Esophagus squamous epithelium (tissue), 5 donors: ENCODE data around the gene RNF169. TPM values are rescaled to one million over a fixed set of nuclear protein-coding genes. Genes with fewer than 3 reads are reported as not detected.

Source experiments
- DNase-seq: peaks from one replicate; lab custom pipeline; 2025; lab: John Stamatoyannopoulos, UW
- H3K27ac ChIP-seq, 4 donors: fragments of 200-600 bp; sonication (generic); one replicate each; pipeline ENCODE4 v1.5.1; 2016 to 2019; ENCODE audit warnings: mild to moderate bottlenecking in 1 of 4
- H3K27me3 ChIP-seq, 4 donors: fragments of 200-600 bp; sonication (generic); 1 replicate in 3 of 4; 2 replicates in 1 of 4; pipeline versions ENCODE4 v1.5.1 to v1.6.0; 2017 to 2021; ENCODE audit warnings: antibody characterized with exemption in 1 of 4
- H3K36me3 ChIP-seq, 3 donors: fragments of 200-600 bp; sonication (generic); one replicate each; pipeline ENCODE4 v1.5.1; 2016 to 2019
- H3K4me1 ChIP-seq, 3 donors: fragments of 200-600 bp; sonication (generic); one replicate each; pipeline ENCODE4 v1.5.1; 2017 to 2019
- H3K4me3 ChIP-seq, 4 donors: fragments of 200-600 bp; sonication (generic); 1 replicate in 3 of 4; 2 replicates in 1 of 4; pipeline ENCODE4 v1.5.1; 2016 to 2019; ENCODE audit warnings: mild to moderate bottlenecking in 2 of 4, moderate library complexity in 1 of 4
- H3K9me3 ChIP-seq, 3 donors: fragments of 200-600 bp; sonication (generic); one replicate each; pipeline ENCODE4 v1.5.1; 2016 to 2019
- POLR2A ChIP-seq, 4 donors: fragments of 450-650 bp; IDR thresholded peaks; one replicate each; pipeline ENCODE4 v1.6.1; 2017; ENCODE audit warnings: antibody characterized with exemption in 4 of 4, mild to moderate bottlenecking in 4 of 4, moderate library complexity in 3 of 4
- WGBS, 2 donors: methylation state at CpG; one replicate each; pipeline ENCODE4 v1.1.5; 2018; 5-methylcytosine and 5-hydroxymethylcytosine counted together
- intact Hi-C: fragments of 100-400 bp; cut with DNase I; formaldehyde crosslinking; loops from one replicate; pipeline ENCODE4 v1.15.0; 2022
- total RNA-seq, 4 donors: library from RNA; depleted of rRNA; stranded (reverse); fragments of >200 nt; gene quantifications; one replicate each; pipeline ENCODE4 v1.1.0, GENCODE V29; 2016
- TF ChIP-seq, protein P1 (sequence below), 6 experiments: fragments of 450-650 bp in 4 of 6; fragments of 200-600 bp in 2 of 6; sonication (generic) in 2 of 6; IDR thresholded peaks; one replicate each; pipeline ENCODE4 v1.5.1; 2016 to 2019; ENCODE audit warnings: antibody characterized with exemption in 6 of 6, mild to moderate bottlenecking in 4 of 6, moderate library complexity in 4 of 6
- donor health status: DM: yes; HTN: yes; CAD: no.

RNF169 gene
- total RNA-seq, 4 donors from 2014 or later = 18.0 to 23.3 (median 19.2) TPM

DNA sequence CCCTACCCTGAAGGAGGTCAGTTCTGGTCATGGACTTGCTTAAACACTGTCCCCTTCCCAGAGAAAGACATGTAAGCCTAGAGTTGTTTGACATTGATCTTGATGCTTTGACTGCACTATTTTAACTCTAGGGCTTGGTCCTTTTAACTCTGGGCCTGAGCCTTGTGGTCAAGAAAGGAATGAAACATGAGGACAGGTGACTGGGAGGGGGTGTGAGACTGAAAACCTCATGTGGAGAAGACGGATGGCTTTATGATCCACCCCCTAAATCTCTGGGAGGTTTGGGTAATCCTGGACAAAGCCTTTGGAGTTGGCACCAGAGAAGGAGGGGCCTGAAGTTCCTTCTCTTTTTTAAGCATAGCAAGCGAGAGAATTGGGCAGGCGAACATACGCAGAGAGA, 35.0 kb upstream of the RNF169 start:
- Histone ChIP-seq H3K9me3 (no peaks in the 10 kb centered on the region), H3K27ac (no peak overlapping the region), H3K27me3 (no peaks in the 10 kb centered on the region), H3K36me3 (no peaks in the 10 kb centered on the region), H3K4me1 (peaks cover 0 to 32% (median 13%) of the 10 kb centered on the region in 3 donors), H3K4me3 (no peak overlapping the region)
- intact Hi-C loops = no loop called here
- DNase-seq = no peak
- no peak for TF ChIP-seq POLR2A (IDR thresholded peaks at IDR 0.05)
- TF ChIP-seq, protein P1, sequence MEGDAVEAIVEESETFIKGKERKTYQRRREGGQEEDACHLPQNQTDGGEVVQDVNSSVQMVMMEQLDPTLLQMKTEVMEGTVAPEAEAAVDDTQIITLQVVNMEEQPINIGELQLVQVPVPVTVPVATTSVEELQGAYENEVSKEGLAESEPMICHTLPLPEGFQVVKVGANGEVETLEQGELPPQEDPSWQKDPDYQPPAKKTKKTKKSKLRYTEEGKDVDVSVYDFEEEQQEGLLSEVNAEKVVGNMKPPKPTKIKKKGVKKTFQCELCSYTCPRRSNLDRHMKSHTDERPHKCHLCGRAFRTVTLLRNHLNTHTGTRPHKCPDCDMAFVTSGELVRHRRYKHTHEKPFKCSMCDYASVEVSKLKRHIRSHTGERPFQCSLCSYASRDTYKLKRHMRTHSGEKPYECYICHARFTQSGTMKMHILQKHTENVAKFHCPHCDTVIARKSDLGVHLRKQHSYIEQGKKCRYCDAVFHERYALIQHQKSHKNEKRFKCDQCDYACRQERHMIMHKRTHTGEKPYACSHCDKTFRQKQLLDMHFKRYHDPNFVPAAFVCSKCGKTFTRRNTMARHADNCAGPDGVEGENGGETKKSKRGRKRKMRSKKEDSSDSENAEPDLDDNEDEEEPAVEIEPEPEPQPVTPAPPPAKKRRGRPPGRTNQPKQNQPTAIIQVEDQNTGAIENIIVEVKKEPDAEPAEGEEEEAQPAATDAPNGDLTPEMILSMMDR (IDR thresholded peaks at IDR 0.05) = no peak
- WGBS, 2 donors = 78 to 81% methylated on average over 4 of the region's 4 CpGs

DNA sequence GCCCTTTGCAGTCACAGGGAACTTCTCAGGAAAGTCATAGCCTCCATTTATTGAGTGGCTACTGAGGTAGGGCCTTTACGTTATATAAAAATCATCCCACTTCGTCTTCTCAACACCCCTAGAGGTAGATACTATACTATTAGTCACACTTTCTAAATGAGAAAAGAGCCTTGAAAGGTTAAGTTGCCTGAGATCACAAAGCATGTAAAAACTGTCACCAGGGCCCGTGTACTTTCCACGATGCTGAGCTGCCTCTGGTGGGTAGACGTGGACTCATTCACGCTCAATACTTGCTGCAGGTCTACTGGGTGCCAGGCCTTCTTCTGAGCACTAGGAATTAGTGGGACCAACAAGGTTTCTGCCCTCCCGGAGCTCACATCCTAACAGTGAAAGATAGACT, 33.7 kb upstream of the RNF169 start:
- TF ChIP-seq, protein P1 (IDR thresholded peaks at IDR 0.05) = no peak
- TF ChIP-seq POLR2A (IDR thresholded peaks at IDR 0.05) = no peak
- peaks cover 0 to 39% (median 18%) of the 10 kb centered on the region in 3 donors for H3K4me1 ChIP-seq
- intact Hi-C loops = no loop called here
- no peaks in the 10 kb centered on the region for H3K9me3 ChIP-seq
- WGBS, 2 donors = 86 to 89% methylated on average over 6 of the region's 7 CpGs
- no peak overlapping the region for H3K4me3 ChIP-seq
- no peaks in the 10 kb centered on the region for H3K36me3 ChIP-seq
- DNase-seq = no peak
- no peaks in the 10 kb centered on the region for H3K27me3 ChIP-seq
- H3K27ac ChIP-seq = no peak overlapping the region

DNA sequence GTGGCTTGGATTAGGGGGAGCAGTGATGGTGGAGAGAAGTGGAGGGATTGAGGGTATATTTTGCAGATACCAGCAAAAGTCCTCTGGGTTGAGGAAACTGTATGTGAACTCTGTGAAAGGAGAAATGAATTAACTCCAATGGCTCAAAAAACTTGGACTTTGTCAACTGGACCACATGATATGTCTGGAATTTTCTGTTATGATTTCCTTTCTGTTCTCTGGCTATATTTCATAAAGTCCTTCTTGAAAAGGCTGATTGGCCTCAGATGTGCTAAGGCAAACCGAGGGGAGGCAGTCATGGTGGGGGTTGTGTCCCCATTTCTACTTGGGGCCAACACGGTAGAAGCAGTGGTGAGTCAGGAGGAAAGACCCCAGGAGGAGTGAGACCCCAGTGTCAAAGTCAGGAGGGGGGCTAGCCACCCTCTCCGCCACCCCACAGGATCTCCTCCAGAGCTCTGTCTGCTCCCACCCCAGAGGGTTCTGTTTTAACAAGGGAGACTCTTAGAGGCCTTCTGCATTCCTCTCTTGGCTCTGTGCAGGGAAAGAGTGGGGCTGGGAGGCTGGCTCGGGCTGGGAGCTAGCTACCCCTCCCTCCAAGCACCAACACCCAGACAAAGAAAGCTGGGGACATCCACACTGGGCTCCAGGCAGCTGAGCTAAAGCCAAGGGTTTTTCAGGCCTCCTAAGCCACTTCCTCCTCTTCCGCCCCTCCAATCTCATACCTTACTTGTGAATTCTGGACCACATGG, 31.3 kb upstream of the RNF169 start:
- intact Hi-C loops = no loop called here
- DNase-seq = no peak
- no peaks in the 10 kb centered on the region for H3K27me3 ChIP-seq
- H3K36me3 ChIP-seq = no peaks in the 10 kb centered on the region
- peaks cover 0 to 46% (median 27%) of the 10 kb centered on the region in 3 donors for H3K4me1 ChIP-seq
- H3K27ac ChIP-seq = peak overlapping the region; percentile 36 to 82 (median 76)
- 53 to 75% methylated on average over 4 of the region's 5 CpGs for WGBS, 2 donors
- no peaks in the 10 kb centered on the region for H3K9me3 ChIP-seq
- no peak overlapping the region for H3K4me3 ChIP-seq
- TF ChIP-seq, protein P1 (IDR thresholded peaks at IDR 0.05) = no peak

DNA sequence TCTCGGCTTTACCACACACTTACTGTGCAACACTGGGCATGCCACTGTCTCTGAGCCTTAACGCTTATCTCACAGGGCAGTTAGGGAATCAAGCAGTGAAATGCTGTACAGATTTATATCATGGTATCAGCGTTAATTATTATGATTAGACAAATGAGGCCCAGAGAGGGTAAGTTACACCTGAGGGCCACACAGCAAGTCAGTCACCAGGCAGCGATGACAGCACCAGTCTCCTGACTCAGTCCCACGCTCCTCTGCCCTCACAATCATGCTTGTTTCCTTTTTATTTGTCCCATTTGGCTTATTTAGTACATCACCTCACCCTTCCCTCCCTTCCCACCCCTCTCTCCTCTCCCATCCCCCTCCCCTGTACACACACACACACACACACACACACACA, 29.6 kb upstream of the RNF169 start:
- no peak for DNase-seq
- no peak overlapping the region for H3K4me3 ChIP-seq
- no peaks in the 10 kb centered on the region for H3K27me3 ChIP-seq
- H3K9me3 ChIP-seq = no peaks in the 10 kb centered on the region
- H3K4me1 ChIP-seq = peaks cover 0 to 54% (median 27%) of the 10 kb centered on the region in 3 donors
- peak overlapping the region in 3 of 4 donors; percentile 68 to 82 (median 81) for H3K27ac ChIP-seq
- WGBS, 2 donors = 81 to 87% methylated on average over 5 of the region's 5 CpGs
- intact Hi-C loops = no loop called here
- TF ChIP-seq POLR2A (IDR thresholded peaks at IDR 0.05) = no peak
- TF ChIP-seq, protein P1 (IDR thresholded peaks at IDR 0.05) = no peak
- no peaks in the 10 kb centered on the region for H3K36me3 ChIP-seq
